ENCODE results near the gene COX15.

GRCh38 chr10:99740933-99741559 is 9.1 kb upstream of the COX15 start:
- TF ChIP-seq, protein P1, sequence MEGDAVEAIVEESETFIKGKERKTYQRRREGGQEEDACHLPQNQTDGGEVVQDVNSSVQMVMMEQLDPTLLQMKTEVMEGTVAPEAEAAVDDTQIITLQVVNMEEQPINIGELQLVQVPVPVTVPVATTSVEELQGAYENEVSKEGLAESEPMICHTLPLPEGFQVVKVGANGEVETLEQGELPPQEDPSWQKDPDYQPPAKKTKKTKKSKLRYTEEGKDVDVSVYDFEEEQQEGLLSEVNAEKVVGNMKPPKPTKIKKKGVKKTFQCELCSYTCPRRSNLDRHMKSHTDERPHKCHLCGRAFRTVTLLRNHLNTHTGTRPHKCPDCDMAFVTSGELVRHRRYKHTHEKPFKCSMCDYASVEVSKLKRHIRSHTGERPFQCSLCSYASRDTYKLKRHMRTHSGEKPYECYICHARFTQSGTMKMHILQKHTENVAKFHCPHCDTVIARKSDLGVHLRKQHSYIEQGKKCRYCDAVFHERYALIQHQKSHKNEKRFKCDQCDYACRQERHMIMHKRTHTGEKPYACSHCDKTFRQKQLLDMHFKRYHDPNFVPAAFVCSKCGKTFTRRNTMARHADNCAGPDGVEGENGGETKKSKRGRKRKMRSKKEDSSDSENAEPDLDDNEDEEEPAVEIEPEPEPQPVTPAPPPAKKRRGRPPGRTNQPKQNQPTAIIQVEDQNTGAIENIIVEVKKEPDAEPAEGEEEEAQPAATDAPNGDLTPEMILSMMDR (conservative IDR thresholded peaks at IDR 0.05 in 1 of 2, IDR thresholded peaks at IDR 0.05 in 1 of 2; ENCODE audit: low read depth in 1 of 2, low read length in 2 of 2) = no peak
- TF ChIP-seq EZH2 (IDR thresholded peaks at IDR 0.05; ENCODE audit: low read length, missing control alignments) = no peak

Measured in fibroblast of lung (primary cell).